ENCODE data around the gene VPS16.

VPS16 gene

GRCh38 chr20:2867081-2867864, 26.7 kb downstream of the VPS16 start:
- TF ChIP-seq, protein P1, sequence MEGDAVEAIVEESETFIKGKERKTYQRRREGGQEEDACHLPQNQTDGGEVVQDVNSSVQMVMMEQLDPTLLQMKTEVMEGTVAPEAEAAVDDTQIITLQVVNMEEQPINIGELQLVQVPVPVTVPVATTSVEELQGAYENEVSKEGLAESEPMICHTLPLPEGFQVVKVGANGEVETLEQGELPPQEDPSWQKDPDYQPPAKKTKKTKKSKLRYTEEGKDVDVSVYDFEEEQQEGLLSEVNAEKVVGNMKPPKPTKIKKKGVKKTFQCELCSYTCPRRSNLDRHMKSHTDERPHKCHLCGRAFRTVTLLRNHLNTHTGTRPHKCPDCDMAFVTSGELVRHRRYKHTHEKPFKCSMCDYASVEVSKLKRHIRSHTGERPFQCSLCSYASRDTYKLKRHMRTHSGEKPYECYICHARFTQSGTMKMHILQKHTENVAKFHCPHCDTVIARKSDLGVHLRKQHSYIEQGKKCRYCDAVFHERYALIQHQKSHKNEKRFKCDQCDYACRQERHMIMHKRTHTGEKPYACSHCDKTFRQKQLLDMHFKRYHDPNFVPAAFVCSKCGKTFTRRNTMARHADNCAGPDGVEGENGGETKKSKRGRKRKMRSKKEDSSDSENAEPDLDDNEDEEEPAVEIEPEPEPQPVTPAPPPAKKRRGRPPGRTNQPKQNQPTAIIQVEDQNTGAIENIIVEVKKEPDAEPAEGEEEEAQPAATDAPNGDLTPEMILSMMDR (IDR thresholded peaks at IDR 0.05; ENCODE audit: low read depth, low read length, missing control alignments) = no peak
- DNase-seq (ENCODE audit: low read depth) = no peak
- in situ Hi-C loops (cut with HindIII; ENCODE audit: low sequenced_read_pairs) = no loop called here
- no peak overlapping the region for H3K4me3 ChIP-seq (ENCODE audit: low read depth, low read length)

GRCh38 chr20:2869381-2869780, 28.8 kb downstream of the VPS16 start:
- in situ Hi-C loops (cut with HindIII; ENCODE audit: low sequenced_read_pairs) = no loop called here
- no peak overlapping the region for H3K4me3 ChIP-seq (ENCODE audit: low read depth, low read length)
- DNase-seq (ENCODE audit: low read depth) = no peak
- TF ChIP-seq, protein P1 (IDR thresholded peaks at IDR 0.05; ENCODE audit: low read depth, low read length, missing control alignments) = no peak

DNA sequence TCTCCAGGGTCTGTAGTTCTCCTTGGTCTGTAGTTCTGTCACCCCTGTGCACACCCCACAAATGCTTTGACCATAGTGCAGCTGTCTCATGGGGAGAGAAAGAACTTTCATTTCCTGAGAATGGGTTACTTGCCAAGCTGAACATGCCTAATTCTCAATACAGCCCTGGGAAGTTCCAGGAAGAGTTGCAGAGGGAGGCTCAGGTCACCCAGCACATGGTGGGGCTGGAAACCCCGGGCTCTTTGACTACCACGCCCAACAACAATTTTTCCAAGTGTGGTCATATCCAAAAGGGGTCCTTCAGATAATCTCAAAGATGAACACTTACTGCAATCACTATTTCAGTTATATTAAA, 30.5 kb downstream of the VPS16 start:
- no peak for DNase-seq (ENCODE audit: low read depth)
- in situ Hi-C loops (cut with HindIII; ENCODE audit: low sequenced_read_pairs) = no loop called here
- TF ChIP-seq, protein P1 (IDR thresholded peaks at IDR 0.05; ENCODE audit: low read depth, low read length, missing control alignments) = no peak
- H3K4me3 ChIP-seq (ENCODE audit: low read depth, low read length) = no peak overlapping the region

DNA sequence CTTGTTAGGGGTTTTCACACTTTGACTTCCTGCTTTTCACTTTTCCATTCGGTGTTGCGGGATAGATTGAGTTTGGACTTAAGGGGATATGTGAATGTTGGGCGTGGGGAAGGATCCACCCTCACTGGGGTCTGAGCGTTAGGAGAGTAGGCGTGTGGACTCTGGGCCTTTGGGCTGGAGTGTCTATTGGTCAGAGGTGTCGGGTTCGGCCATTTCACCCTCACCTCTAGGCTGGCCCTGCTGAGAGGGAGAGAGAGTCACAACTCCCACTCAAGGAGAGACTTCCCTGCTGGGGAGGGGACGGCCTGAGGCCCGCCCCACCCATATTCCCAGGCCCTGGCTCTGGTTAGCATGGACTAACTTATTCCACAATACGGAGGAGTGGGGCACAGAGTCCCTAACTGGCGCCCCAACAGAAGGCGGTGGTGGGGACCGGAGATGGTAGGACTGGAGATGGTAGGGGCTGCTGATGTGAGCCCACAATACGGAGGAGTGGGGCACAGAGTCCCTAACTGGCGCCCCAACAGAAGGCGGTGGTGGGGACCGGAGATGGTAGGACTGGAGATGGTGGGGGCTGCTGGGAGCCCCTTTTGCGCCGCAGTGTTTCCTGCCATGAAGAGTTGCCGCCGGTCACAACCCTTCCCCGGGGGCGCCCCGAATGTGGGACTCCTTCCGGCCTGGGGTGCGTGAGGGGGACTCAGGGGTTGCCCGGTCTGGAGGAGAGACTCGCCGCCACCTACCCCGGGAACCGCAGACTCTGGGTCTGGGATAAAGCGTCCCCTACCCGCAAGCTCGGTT, 31.3 kb downstream of the VPS16 start:
- no peak for DNase-seq (ENCODE audit: low read depth)
- in situ Hi-C loops (cut with HindIII; ENCODE audit: low sequenced_read_pairs) = no loop called here
- peak overlapping the region; percentile 72 for H3K4me3 ChIP-seq (ENCODE audit: low read depth, low read length)
- TF ChIP-seq, protein P1 (IDR thresholded peaks at IDR 0.05; ENCODE audit: low read depth, low read length, missing control alignments) = no peak

DNA sequence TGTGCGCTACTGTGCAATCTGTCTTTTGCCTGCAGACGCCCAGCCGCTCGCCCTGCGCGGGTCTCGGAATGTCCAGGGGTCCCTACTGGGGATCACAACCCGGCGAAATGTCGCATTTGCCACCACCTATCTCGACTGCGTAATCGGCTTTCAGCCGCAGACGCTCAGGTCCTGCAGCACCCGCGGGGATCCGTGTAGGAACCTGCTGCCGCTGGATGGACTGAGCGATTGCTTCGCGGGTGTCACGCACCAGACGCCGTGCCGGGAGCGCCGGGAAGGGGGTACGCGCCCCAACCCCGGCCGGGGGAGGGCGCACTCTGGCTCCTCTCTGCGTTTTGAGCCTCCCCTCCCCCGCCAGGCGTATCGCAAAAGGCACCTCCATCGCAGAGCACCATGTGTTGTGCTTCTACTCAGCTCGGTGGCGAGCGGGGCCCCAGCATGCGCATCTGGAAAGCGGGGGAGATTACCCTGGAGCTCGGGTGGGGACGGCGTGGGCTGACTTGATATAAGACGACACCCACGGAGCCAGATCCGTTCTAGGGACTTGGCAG, 32.0 kb downstream of the VPS16 start:
- H3K4me3 ChIP-seq (ENCODE audit: low read depth, low read length) = peak overlapping the region; percentile 72
- no peak for DNase-seq (ENCODE audit: low read depth)
- in situ Hi-C loops (cut with HindIII; ENCODE audit: low sequenced_read_pairs) = no loop called here
- TF ChIP-seq, protein P1 (IDR thresholded peaks at IDR 0.05; ENCODE audit: low read depth, low read length, missing control alignments) = peak; percentile 14

GRCh38 chr20:2873010-2873746, 32.6 kb downstream of the VPS16 start, which contains the start of gene PTPRA:
TSS of gene PTPRA (plus strand) at chr20:2873481. CDS start at chr20:2964278, 90,797 bp downstream.
- TF ChIP-seq, protein P1 (IDR thresholded peaks at IDR 0.05; ENCODE audit: low read depth, low read length, missing control alignments) = no peak
- H3K4me3 ChIP-seq (ENCODE audit: low read depth, low read length) = peak within 1 kb of the TSS; percentile 72
- in situ Hi-C loops (cut with HindIII; ENCODE audit: low sequenced_read_pairs) = no loop called here
- peak; percentile 62 for DNase-seq (ENCODE audit: low read depth)

Data from astrocyte of the cerebellum (primary cell).